Gastrocnemius medialis (tissue), 4 donors: ENCODE measurements around the gene SMAD9.

ENCODE experiments used
- POLR2A ChIP-seq, 2 donors: fragments of 450-650 bp; IDR thresholded peaks; one replicate each; pipeline ENCODE4 v1.6.1; 2017; ENCODE audit warnings: antibody characterized with exemption in 2 of 2, mild to moderate bottlenecking in 2 of 2, moderate library complexity in 2 of 2
- TF ChIP-seq, protein P1 (sequence below), 5 experiments: fragments of 450-650 bp in 3 of 5; fragments of 200-600 bp in 2 of 5; sonication (generic) in 2 of 5; IDR thresholded peaks in 4 of 5; conservative IDR thresholded peaks in 1 of 5; 1 replicate in 4 of 5; 2 replicates in 1 of 5; pipeline ENCODE4 v1.5.1; 2016 to 2019; ENCODE audit warnings: antibody characterized with exemption in 5 of 5, mild to moderate bottlenecking in 3 of 5, moderate library complexity in 3 of 5

DNA sequence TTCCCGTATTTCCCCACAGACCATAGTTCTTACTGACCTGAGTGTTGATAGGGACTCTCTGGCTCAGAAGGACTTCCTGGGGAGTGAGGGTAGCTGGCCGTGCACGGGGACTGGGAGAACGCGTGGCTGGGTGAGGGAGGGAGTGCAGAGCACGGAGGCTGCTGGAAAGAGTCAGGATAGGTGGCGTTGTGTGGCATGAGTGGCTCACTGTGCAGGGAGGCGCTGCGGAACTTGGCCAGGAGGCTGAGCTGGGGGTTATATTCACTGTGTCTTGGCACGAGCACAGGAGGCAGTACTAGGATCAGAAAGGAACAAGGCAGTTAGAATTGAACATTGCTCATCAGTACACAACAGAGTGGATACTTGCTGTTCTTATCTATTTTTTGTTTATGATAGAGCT, 47.4 kb downstream of the SMAD9 start:
- TF ChIP-seq, protein P1, sequence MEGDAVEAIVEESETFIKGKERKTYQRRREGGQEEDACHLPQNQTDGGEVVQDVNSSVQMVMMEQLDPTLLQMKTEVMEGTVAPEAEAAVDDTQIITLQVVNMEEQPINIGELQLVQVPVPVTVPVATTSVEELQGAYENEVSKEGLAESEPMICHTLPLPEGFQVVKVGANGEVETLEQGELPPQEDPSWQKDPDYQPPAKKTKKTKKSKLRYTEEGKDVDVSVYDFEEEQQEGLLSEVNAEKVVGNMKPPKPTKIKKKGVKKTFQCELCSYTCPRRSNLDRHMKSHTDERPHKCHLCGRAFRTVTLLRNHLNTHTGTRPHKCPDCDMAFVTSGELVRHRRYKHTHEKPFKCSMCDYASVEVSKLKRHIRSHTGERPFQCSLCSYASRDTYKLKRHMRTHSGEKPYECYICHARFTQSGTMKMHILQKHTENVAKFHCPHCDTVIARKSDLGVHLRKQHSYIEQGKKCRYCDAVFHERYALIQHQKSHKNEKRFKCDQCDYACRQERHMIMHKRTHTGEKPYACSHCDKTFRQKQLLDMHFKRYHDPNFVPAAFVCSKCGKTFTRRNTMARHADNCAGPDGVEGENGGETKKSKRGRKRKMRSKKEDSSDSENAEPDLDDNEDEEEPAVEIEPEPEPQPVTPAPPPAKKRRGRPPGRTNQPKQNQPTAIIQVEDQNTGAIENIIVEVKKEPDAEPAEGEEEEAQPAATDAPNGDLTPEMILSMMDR (IDR thresholded peaks at IDR 0.05 in 4 of 5, conservative IDR thresholded peaks at IDR 0.05 in 1 of 5), result no peak
- no peak for TF ChIP-seq POLR2A (IDR thresholded peaks at IDR 0.05)
